HG02938 (cell line): ENCODE measurements around the gene EXD3.

Experiments used
- ATAC-seq: cut with Tn5 transposase; IDR thresholded peaks from one replicate; pipeline ENCODE4 v1.9.1; 2021; ENCODE audit warnings: mild to moderate bottlenecking, moderate library complexity; ENCODE audit not compliant: unreplicated experiment

The EXD3 gene

GRCh38 chr9:137319739-137320551, 103.0 kb downstream of the EXD3 start:
- ATAC-seq = no peak

GRCh38 chr9:137319011-137319738, 103.8 kb downstream of the EXD3 start:
- no peak for ATAC-seq

- ATAC-seq = no peak
Measured at GRCh38 chr9:137318602-137319001, 104.4 kb downstream of the EXD3 start.

- ATAC-seq = no peak
Measured at GRCh38 chr9:137317718-137318511, 105.0 kb downstream of the EXD3 start.

GRCh38 chr9:137317021-137317717, 105.8 kb downstream of the EXD3 start:
- no peak for ATAC-seq

GRCh38 chr9:137316012-137316981, 106.7 kb downstream of the EXD3 start:
- ATAC-seq = no peak

GRCh38 chr9:137315581-137316011, 107.4 kb downstream of the EXD3 start:
- ATAC-seq = no peak

- no peak for ATAC-seq
Measured at GRCh38 chr9:137314561-137315560, 108.1 kb downstream of the EXD3 start.

GRCh38 chr9:137313956-137314560, 108.9 kb downstream of the EXD3 start:
- no peak for ATAC-seq

- ATAC-seq = no peak
Measured at GRCh38 chr9:137313326-137313936, 109.5 kb downstream of the EXD3 start.

GRCh38 chr9:137312852-137313325, 110.1 kb downstream of the EXD3 start:
- no peak for ATAC-seq

GRCh38 chr9:137311986-137312851, 110.7 kb downstream of the EXD3 start:
- no peak for ATAC-seq

- ATAC-seq = no peak
Measured at GRCh38 chr9:137311171-137311985, 111.6 kb downstream of the EXD3 start.

GRCh38 chr9:137310189-137311052, 112.5 kb downstream of the EXD3 start:
- ATAC-seq = no peak
